Amygdala (tissue), 56 donors: ENCODE results near the gene SLF2.

Experiments used
- DNase-seq, 56 donors: peaks; one replicate each; lab custom pipeline; 2025; lab: John Stamatoyannopoulos, UW

Gene SLF2

GRCh38 chr10:100896876-100897461 lies 15.8 kb upstream of the SLF2 start:
- DNase-seq = no peak

DNA sequence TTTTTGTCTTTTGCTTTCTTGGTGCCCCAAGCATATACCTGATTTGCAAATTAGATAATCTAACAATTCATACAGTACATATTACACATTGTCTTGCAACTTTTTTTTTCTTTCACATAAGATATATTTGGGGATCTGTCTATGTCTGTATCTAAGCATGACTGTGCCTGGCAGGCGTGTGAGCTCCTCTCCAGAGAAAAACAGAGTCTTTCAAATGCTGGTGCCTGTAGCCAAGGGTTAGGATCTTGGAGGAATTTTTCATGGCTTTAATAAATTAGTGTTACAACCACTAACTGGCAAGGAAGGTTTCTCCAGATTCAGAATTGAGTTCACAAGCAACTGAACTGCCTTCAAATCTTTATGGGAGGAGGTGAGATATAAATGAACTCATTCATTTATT lies 14.8 kb upstream of the SLF2 start:
- DNase-seq = no peak

GRCh38 chr10:100899171-100899570 lies 13.6 kb upstream of the SLF2 start:
- no peak for DNase-seq

- no peak for DNase-seq
These were observed 11.7 kb upstream of the SLF2 start for GRCh38 chr10:100901051-100901450.

DNA sequence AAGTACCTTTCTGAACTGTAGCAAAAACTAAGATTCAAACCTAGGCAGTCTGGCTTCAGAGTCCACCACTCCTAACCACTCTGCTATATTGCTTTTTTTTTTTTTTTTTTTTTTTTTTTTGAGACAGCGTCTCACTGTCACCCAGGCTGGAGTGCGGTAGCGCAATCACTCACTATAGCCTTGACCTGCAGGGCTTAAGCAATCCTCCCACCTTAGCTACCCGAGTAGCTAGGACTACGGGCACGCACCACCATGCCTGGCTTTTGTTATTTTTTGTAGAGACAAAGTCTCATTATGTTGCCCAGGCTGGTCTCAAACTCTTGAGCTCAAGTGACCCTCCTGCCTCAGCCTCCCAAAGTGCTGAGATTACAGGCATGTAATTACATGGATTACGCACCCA lies 10.1 kb upstream of the SLF2 start:
- no peak for DNase-seq

GRCh38 chr10:100904917-100905316 lies 7.8 kb upstream of the SLF2 start:
- no peak for DNase-seq

DNA sequence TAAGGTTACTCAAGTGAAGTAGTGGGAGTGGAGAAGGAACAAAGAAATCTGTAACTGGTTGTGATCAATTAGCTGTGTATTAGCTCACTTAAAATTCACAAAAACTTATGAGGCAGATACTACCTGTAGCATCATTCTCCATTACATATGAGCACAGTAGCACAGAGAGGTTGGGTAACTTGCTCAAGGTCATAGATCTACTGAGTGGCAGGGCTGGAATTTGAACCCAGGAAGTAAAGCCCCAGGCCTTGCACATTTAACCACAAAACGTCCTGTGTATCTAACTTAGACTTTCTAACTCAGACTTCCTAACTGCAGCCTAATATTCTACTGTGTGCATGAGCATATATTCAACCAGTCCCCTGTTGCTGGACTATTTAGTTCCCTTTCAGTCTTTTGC lies 5.6 kb upstream of the SLF2 start:
- no peak for DNase-seq

- no peak for DNase-seq
These were observed 4.9 kb upstream of the SLF2 start for GRCh38 chr10:100907773-100908363.

DNA sequence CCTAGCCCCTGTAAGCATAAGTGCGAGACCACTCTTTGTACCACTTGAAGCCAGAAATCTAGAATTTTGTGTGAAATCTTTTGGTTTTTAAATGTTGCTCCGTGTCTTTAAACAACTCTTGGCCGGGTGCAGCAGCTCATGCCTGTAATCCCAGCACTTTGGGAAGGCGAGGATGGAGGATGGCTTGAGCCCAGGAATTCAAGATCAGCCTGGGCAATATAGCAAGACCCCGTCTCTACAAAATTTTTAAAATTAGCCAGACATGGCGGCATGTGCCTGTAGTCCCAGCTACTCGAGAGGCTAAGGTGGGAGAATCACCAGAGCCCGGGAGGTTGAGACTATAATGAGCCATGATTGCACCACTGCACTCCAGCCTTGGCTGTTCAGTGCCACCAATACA lies 4.4 kb upstream of the SLF2 start:
- no peak for DNase-seq

DNA sequence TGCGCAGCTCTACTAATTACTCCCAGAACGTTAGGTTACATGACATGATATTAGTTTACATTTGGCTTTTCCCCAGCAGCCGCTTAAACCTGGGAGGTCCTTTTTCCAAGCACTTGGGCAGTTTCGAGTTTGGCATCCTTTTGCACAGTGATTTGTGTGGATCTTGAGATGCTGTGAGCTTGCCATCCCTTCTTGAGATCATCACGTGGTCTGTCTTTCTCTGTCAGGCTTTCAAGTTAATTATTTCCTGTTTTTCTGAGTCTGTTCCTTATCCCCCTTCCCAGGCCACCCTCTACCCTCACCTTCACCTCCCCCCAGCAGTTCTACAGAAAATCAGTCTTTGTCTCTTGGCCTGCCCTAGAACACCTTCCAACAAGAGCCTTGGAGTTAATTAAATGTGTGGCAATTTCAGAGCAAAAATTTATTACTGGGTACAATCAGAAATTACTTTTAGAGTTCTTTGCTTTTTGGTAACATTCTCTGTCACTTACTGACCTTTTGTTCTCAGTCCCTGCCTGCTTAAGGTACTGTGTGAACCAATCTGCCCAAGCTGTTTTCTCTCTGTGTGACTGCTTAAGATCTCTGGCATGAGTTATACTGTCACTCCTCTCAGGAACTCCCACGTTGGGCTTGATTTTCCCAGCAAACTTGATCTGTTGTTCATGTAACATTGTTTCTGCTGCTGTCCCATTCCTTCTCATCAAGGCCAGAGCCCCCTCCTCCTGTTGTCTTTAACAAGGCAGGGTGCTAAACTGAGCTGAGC lies 3.1 kb upstream of the SLF2 start:
- DNase-seq = no peak

DNA sequence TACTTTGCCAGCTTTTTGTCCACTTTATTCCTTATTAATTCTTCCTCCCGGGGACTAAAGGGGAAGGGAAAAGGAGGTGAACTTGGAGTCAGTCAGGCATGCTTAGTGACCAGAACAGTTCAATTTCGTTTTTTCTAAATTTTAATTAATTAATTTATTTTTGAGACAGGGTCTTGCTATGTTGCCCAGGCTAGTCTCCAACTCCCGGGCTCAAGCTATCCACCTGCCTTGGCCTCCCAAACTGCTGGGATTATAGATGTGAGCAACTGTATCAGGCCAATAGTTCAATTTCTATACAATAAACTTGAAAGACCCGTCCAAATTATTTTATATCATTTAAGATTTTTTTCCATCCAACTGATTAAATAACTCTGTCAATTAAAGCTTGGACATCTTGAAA lies 1.3 kb upstream of the SLF2 start:
- DNase-seq = no peak

DNA sequence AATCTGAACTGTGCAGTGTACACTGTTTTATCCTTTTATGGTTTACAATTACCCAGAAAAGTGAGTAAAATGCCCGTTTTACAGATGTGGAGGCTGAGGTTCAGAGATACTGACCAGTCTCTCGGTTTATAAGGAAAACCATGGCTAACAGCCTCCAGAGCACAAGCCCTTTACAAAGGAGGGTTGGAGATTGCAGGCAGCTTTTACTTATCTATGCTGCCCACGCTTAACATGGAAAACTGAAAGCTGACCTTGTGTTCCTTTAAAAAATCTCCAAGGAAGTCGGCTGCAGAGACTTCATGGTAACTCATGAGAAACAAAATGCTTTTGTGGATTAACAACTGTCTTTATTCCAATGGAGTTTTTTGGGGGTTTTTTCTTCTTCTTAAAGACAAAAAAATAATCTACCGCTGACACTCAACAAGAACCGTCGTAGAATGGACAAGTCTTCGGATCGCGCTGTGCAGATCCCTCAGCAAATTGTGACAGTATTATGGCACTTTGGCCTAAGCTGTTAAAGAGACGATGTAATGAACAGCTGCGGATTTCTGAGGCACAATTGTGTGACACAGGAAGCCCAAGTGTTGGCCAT lies 654 bp upstream of the SLF2 start:
- peak in 1 of 56 donors; percentile 33 for DNase-seq

DNA sequence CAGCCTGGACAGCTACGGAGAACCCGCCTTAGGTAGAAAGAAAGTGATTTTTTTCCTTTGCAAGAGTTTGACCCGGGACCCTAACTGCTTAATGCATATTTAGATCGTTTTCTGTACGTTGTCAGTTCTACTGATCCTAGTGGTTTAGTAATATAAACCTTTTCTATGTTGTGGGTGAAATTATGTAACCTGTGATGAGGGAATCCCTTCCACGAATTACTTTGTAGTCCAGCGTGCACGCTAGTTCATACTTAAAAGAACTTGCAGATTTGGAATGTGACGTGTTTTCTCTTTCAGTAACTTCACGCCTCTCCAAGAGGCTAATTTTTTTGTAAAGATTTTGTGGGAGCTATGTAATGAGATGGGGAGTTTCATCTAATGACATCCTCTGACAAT lies 705 bp downstream of the SLF2 start:
- no peak for DNase-seq

GRCh38 chr10:100917071-100917470 lies 4.3 kb downstream of the SLF2 start:
- DNase-seq = no peak

- DNase-seq = no peak
These were observed 10.8 kb downstream of the SLF2 start for GRCh38 chr10:100923580-100923979.

DNA sequence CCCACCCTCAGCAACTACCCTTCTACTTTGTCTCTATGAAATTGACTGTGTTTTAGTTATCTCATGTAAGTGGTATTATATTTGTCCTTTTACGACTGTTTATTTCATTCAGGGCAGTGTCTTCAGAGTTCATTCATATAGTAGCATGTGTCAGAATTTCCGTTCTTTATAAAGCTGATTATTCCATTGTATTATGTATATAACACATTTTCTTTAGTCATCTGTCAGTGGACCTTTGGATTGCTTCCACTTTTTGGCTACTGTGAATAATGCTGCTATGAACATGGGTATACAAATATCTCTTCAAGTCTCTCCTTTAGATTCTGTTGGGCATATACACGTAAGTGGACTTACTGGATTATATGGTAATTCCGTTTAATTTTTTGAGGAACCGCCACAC lies 14.5 kb downstream of the SLF2 start:
- DNase-seq = no peak

- DNase-seq = no peak
These were observed 15.3 kb downstream of the SLF2 start for GRCh38 chr10:100928039-100928438.

DNA sequence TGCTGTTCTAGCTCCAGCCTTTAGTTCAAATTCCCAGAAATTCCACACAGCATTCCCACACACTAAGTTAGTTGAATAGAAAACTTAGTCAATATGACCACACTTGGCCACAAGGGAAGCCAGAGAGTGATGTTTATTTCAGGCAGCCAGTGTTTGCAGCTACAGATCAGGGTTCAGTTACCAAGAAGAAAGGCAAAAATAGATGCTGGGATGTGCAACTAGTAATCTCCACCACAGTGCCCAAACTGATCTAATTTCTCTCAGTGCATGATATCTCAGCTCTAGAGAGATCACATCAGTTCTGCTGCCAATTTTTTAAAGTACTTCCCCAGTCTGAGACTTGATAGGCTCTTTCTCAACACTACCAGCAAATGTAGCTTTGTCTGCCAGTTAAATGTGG lies 17.6 kb downstream of the SLF2 start:
- DNase-seq = peak in 2 of 56 donors; percentile 0 to 5

GRCh38 chr10:100934084-100934659 lies 21.4 kb downstream of the SLF2 start:
- no peak for DNase-seq

DNA sequence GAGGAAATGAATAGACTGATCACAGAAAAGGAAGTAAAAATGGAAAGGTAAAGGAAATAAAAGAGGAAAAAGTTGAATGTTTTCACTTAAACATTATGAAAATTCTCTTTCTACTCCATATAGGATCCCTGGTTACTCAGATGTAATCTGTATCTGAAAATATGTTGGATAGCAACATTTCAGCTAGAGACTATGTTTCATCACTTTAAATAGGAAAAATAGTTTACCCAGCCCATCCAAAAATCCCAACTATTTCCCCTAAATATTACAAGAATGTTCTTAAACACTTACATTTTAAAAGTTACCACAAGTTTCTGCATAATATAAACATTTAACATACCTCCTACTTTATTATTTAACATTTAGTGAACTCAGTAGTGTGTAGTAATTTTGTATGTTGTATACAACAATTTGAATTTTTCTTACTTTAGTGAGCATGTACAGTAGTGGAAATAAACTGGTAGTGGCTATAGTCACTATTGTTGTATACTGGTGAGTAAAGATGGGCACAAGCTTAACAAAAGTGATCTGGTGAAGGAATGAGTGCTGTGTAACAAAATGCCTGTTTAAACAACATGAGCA lies 27.1 kb downstream of the SLF2 start:
- no peak for DNase-seq

GRCh38 chr10:100942229-100942628 lies 29.5 kb downstream of the SLF2 start:
- no peak for DNase-seq
